Mesenchymal stem cell (in vitro differentiated cells and primary cell): ENCODE results near the gene TRIM2.

ENCODE experiments used
- DNase-seq: peaks from one replicate; pipeline ENCODE4 v3.0.0-alpha.2; 2013
- H2AFZ ChIP-seq: one replicate; pipeline ENCODE4 v1.6.1; 2013; ENCODE audit warnings: low read depth, mild to moderate bottlenecking, control low read depth, inconsistent platforms, low read length, moderate library complexity
- H2AK5ac ChIP-seq: 2 replicates; pipeline ENCODE4 v1.6.1; 2013; ENCODE audit warnings: low read length, moderate library complexity, mild to moderate bottlenecking, inconsistent platforms; ENCODE audit not compliant: severe bottlenecking
- H2BK120ac ChIP-seq: one replicate; pipeline ENCODE4 v1.6.1; 2013; ENCODE audit warnings: low read depth, mild to moderate bottlenecking, inconsistent platforms, low read length, moderate library complexity
- H2BK12ac ChIP-seq, 2 experiments: one replicate each; pipeline ENCODE4 v1.6.1; 2013; ENCODE audit warnings: inconsistent platforms in 2 of 2, low read length in 2 of 2, mild to moderate bottlenecking in 2 of 2, moderate library complexity in 2 of 2, control low read depth in 1 of 2
- H2BK15ac ChIP-seq: one replicate; pipeline ENCODE4 v1.6.1; 2013; ENCODE audit warnings: mild to moderate bottlenecking, low read depth, inconsistent platforms; ENCODE audit not compliant: poor library complexity, severe bottlenecking
- H2BK5ac ChIP-seq: 2 replicates; pipeline ENCODE4 v1.6.1; 2013; ENCODE audit warnings: low read depth, mild to moderate bottlenecking, low read length, control low read depth, inconsistent platforms; ENCODE audit not compliant: poor library complexity, severe bottlenecking
- H3K14ac ChIP-seq, 2 experiments: one replicate each; pipeline ENCODE4 v1.6.1; 2013; ENCODE audit warnings: inconsistent platforms in 2 of 2, low read length in 2 of 2, control low read depth in 1 of 2, mild to moderate bottlenecking in 1 of 2, moderate library complexity in 1 of 2
- H3K18ac ChIP-seq, 2 experiments: one replicate each; pipeline ENCODE4 v1.6.1; 2013; ENCODE audit warnings: inconsistent platforms in 2 of 2, low read length in 2 of 2, control low read depth in 1 of 2, low read depth in 1 of 2, mild to moderate bottlenecking in 1 of 2
- H3K23ac ChIP-seq, 2 experiments: one replicate each; pipeline ENCODE4 v1.6.1; 2013; ENCODE audit warnings: inconsistent platforms in 2 of 2, low read length in 2 of 2, mild to moderate bottlenecking in 2 of 2, moderate library complexity in 2 of 2, control low read depth in 1 of 2
- H3K27ac ChIP-seq: 2 replicates; pipeline ENCODE4 v1.5.1; 2013; ENCODE audit warnings: mild to moderate bottlenecking, moderate library complexity, low read length, control low read depth, inconsistent platforms; ENCODE audit not compliant: poor library complexity, severe bottlenecking
- H3K27me3 ChIP-seq, 2 experiments: 2 replicates each; pipeline versions ENCODE4 v1.6.1 to v1.7.0; 2013; ENCODE audit warnings: low read length in 2 of 2, mild to moderate bottlenecking in 2 of 2, moderate library complexity in 2 of 2, control low read depth in 1 of 2, inconsistent platforms in 1 of 2; ENCODE audit not compliant: control insufficient read depth in 1 of 2, insufficient read depth in 1 of 2
- H3K36me3 ChIP-seq, 2 experiments: 2 replicates each; pipeline versions ENCODE4 v1.6.1 to v1.7.0; 2013; ENCODE audit warnings: low read length in 2 of 2, control low read depth in 1 of 2, inconsistent platforms in 1 of 2, low read depth in 1 of 2, mild to moderate bottlenecking in 1 of 2; ENCODE audit not compliant: insufficient read depth in 2 of 2, control insufficient read depth in 1 of 2
- H3K4ac ChIP-seq, 2 experiments: one replicate each; pipeline ENCODE4 v1.6.1; 2013; ENCODE audit warnings: inconsistent platforms in 2 of 2, low read length in 2 of 2, mild to moderate bottlenecking in 2 of 2, moderate library complexity in 2 of 2, control low read depth in 1 of 2, low read depth in 1 of 2
- H3K4me1 ChIP-seq: 2 replicates; pipeline ENCODE4 v1.6.1; 2013; ENCODE audit warnings: low read depth, low read length, control low read depth; ENCODE audit not compliant: control insufficient read depth, insufficient read depth
- H3K4me2 ChIP-seq: 2 replicates; pipeline ENCODE4 v1.6.1; 2013; ENCODE audit warnings: low read length, mild to moderate bottlenecking, inconsistent platforms; ENCODE audit not compliant: poor library complexity, severe bottlenecking
- H3K4me3 ChIP-seq, 2 experiments: 2 replicates each; pipeline versions ENCODE4 v1.5.1 to v1.7.0; 2013; ENCODE audit warnings: low read length in 2 of 2, mild to moderate bottlenecking in 2 of 2, control low read depth in 1 of 2, low read depth in 1 of 2; ENCODE audit not compliant: insufficient read depth in 1 of 2
- H3K79me1 ChIP-seq: replicated peaks from 2 replicates; pipeline ENCODE4 v1.6.1; 2013; ENCODE audit warnings: mild to moderate bottlenecking, control low read depth, low read length, inconsistent platforms; ENCODE audit not compliant: poor library complexity, severe bottlenecking
- H3K9ac ChIP-seq: 2 replicates; pipeline ENCODE4 v1.7.0; 2013; ENCODE audit warnings: mild to moderate bottlenecking, low read length, moderate library complexity
- H3K9me3 ChIP-seq: 2 replicates; pipeline ENCODE4 v1.7.0; 2013; ENCODE audit warnings: mild to moderate bottlenecking, low read length; ENCODE audit not compliant: control insufficient read depth
- H4K8ac ChIP-seq: one replicate; pipeline ENCODE4 v1.6.1; 2013; ENCODE audit warnings: inconsistent platforms, mild to moderate bottlenecking, low read length, moderate library complexity
- H4K91ac ChIP-seq: one replicate; pipeline ENCODE4 v1.6.1; 2013; ENCODE audit warnings: mild to moderate bottlenecking, low read length, inconsistent platforms
- WGBS: methylation state at CpG from one replicate; pipeline ENCODE4 v1.1.7; 2013; ENCODE audit warnings: mixed read lengths; 5-methylcytosine and 5-hydroxymethylcytosine counted together

The TRIM2 gene

GRCh38 chr4:153271820-153272219 is 67.6 kb downstream of the TRIM2 start:
- Histone ChIP-seq H2BK15ac (no peak overlapping the region), H2AFZ (no peak overlapping the region), H3K4me1 (no peaks in the 10 kb centered on the region), H3K4ac (no peak overlapping the region), H2BK12ac (no peak overlapping the region), H3K9ac (no peak overlapping the region), H3K79me1 (peaks cover 31% of the 10 kb centered on the region), H3K4me2 (no peak overlapping the region), H3K36me3 (peaks cover 10 to 17% of the 10 kb centered on the region in 2 experiments), H4K8ac (no peak overlapping the region), H3K4me3 (no peak overlapping the region), H3K9me3 (no peaks in the 10 kb centered on the region), H4K91ac (no peak overlapping the region), H2BK120ac (no peak overlapping the region), H3K27me3 (no peaks in the 10 kb centered on the region), H2AK5ac (no peak overlapping the region), H3K14ac (no peak overlapping the region), H3K23ac (no peak overlapping the region), H3K18ac (no peak overlapping the region), H3K27ac (no peak overlapping the region), H2BK5ac (no peak overlapping the region)
- no peak for DNase-seq
- 97% methylated on average over 2 of the region's 2 CpGs for WGBS

GRCh38 chr4:153273751-153274150 is 69.5 kb downstream of the TRIM2 start:
- no peak overlapping the region for H3K14ac ChIP-seq
- no peak overlapping the region for H2BK120ac ChIP-seq
- no peak overlapping the region for H2BK5ac ChIP-seq
- no peaks in the 10 kb centered on the region for H3K27me3 ChIP-seq
- H3K9me3 ChIP-seq, result no peaks in the 10 kb centered on the region
- H3K23ac ChIP-seq, result no peak overlapping the region
- no peak overlapping the region for H3K4me2 ChIP-seq
- no peak overlapping the region for H3K18ac ChIP-seq
- H3K79me1 ChIP-seq, result peaks cover 30% of the 10 kb centered on the region
- H3K27ac ChIP-seq, result no peak overlapping the region
- peaks cover 17 to 26% of the 10 kb centered on the region in 2 experiments for H3K36me3 ChIP-seq
- 97% methylated on average over 1 of the region's 1 CpG for WGBS
- no peak overlapping the region for H2BK15ac ChIP-seq
- no peak overlapping the region for H2BK12ac ChIP-seq
- no peak overlapping the region for H4K91ac ChIP-seq
- no peak overlapping the region for H3K4me3 ChIP-seq
- no peak overlapping the region for H3K9ac ChIP-seq
- no peaks in the 10 kb centered on the region for H3K4me1 ChIP-seq
- DNase-seq, result no peak
- H3K4ac ChIP-seq, result no peak overlapping the region
- H2AFZ ChIP-seq, result no peak overlapping the region
- no peak overlapping the region for H4K8ac ChIP-seq
- no peak overlapping the region for H2AK5ac ChIP-seq

- no peak overlapping the region for H2BK15ac ChIP-seq
- H3K4me2 ChIP-seq, result no peak overlapping the region
- DNase-seq, result no peak
- no peaks in the 10 kb centered on the region for H3K9me3 ChIP-seq
- no peak overlapping the region for H3K4me3 ChIP-seq
- no peak overlapping the region for H3K18ac ChIP-seq
- no peak overlapping the region for H4K8ac ChIP-seq
- H3K27ac ChIP-seq, result no peak overlapping the region
- peaks cover 17 to 27% of the 10 kb centered on the region in 2 experiments for H3K36me3 ChIP-seq
- no peak overlapping the region for H3K14ac ChIP-seq
- 100% methylated on average over 2 of the region's 2 CpGs for WGBS
- H2BK120ac ChIP-seq, result no peak overlapping the region
- peaks cover 30% of the 10 kb centered on the region for H3K79me1 ChIP-seq
- H3K4ac ChIP-seq, result no peak overlapping the region
- no peak overlapping the region for H2AFZ ChIP-seq
- no peak overlapping the region for H2BK12ac ChIP-seq
- no peak overlapping the region for H2AK5ac ChIP-seq
- no peak overlapping the region for H3K9ac ChIP-seq
- no peak overlapping the region for H2BK5ac ChIP-seq
- no peaks in the 10 kb centered on the region for H3K27me3 ChIP-seq
- no peak overlapping the region for H4K91ac ChIP-seq
- H3K23ac ChIP-seq, result no peak overlapping the region
- no peaks in the 10 kb centered on the region for H3K4me1 ChIP-seq
These were observed 70.7 kb downstream of the TRIM2 start for GRCh38 chr4:153274967-153275366.

GRCh38 chr4:153275380-153276276 is 71.4 kb downstream of the TRIM2 start:
- no peak overlapping the region for H3K4me2 ChIP-seq

More at GRCh38 chr4:153275380-153276276, 71.4 kb downstream of the TRIM2 start:
- Histone ChIP-seq H3K14ac (no peak overlapping the region), H2BK15ac (no peak overlapping the region), H3K79me1 (peaks cover 29% of the 10 kb centered on the region), H2BK5ac (no peak overlapping the region), H2BK120ac (no peak overlapping the region), H3K4ac (no peak overlapping the region), H3K36me3 (peaks cover 15 to 22% of the 10 kb centered on the region in 2 experiments), H3K9ac (no peak overlapping the region), H3K27me3 (no peaks in the 10 kb centered on the region), H3K9me3 (no peaks in the 10 kb centered on the region), H2BK12ac (no peak overlapping the region), H2AFZ (no peak overlapping the region), H3K4me3 (no peak overlapping the region), H3K23ac (no peak overlapping the region), H2AK5ac (no peak overlapping the region), H3K4me1 (no peaks in the 10 kb centered on the region), H3K27ac (no peak overlapping the region), H3K18ac (no peak overlapping the region), H4K91ac (no peak overlapping the region), H4K8ac (no peak overlapping the region)
- 94% methylated on average over 11 of the region's 13 CpGs for WGBS
- DNase-seq, result no peak
